ENCODE data around the gene DYNLT2. TPM values are rescaled to one million over a fixed set of nuclear protein-coding genes. Genes with fewer than 3 reads are reported as not detected.

The DYNLT2 gene
- total and polyA plus RNA-seq, 2 of the 13 experiments (the other 11 are each of a cell fraction or from before 2014, with no cell fraction given), result 2.1 to 4.3 TPM

DNA sequence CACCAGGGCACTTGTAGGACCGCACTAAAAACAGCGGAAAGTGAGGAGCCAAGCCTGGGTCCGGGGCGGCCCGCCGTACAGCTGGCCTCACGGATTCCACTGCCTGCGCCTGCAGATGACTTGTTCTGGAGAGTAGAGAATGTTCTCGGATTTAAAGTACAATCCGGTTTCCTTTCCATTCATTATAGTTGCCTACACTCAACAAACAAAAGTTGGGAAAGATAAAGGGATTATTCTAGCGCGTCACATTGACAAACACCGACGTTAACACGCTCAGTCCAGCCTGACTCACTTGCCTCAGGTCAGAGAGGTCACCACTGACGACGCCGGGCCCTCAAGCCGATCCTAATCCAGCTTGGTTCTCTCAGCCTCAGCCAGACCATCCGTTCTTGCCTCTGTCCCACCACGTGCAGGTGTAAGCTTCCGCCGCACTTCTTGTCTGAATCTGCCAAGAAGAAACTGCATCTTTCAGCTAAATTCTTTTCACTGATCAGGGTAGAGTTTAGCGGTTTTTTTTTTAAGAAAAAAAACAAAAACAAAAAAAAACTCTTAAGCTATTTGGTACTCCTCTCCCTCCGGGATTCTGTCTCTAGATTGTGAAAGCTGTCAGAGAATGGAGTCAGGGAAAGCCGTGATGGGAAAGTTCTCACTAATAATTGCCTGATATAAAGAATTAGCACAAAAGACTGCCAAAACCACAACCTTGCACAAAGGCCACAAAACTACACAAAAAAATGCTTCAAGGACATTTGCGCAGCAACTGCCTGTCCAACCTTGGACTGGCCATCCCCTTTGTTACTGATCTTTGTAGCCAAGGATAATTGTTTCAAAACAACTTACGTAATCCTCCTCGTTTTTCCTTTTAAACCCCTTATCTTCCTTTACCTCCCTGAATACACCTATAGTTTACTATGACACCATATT is 26.0 kb downstream of the DYNLT2 start (continued):
- TF ChIP-seq, protein P1, sequence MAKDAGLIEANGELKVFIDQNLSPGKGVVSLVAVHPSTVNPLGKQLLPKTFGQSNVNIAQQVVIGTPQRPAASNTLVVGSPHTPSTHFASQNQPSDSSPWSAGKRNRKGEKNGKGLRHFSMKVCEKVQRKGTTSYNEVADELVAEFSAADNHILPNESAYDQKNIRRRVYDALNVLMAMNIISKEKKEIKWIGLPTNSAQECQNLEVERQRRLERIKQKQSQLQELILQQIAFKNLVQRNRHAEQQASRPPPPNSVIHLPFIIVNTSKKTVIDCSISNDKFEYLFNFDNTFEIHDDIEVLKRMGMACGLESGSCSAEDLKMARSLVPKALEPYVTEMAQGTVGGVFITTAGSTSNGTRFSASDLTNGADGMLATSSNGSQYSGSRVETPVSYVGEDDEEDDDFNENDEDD (CRISPR knock-in tag; IDR thresholded peaks at IDR 0.05; ENCODE audit: borderline replicate concordance), result peak; percentile 50; the same call in 1 of the 2 replicates
- TF ChIP-seq IRX3 (CRISPR knock-in tag; IDR thresholded peaks at IDR 0.05; ENCODE audit: borderline replicate concordance, low read depth) (peak; percentile 21; the same call in 1 of the 2 replicates), ZNF337 (CRISPR knock-in tag; IDR thresholded peaks at IDR 0.05; ENCODE audit: borderline replicate concordance, low read depth) (0 out of 2 replicates have a peak, but pooled peaks have one; percentile 77), PHF5A (CRISPR knock-in tag; IDR thresholded peaks at IDR 0.05; ENCODE audit: low read depth, unreplicated experiment) (peak; percentile 57), CCAR2 (optimal IDR thresholded peaks at IDR 0.05; ENCODE audit: low read depth, low read length) (no peak), SRY (CRISPR knock-in tag; IDR thresholded peaks at IDR 0.05) (no peak; the same call in none of the 2 replicates), KLF16 (CRISPR knock-in tag; IDR thresholded peaks at IDR 0.05) (peak in 1 of 2 experiments; percentile 62; a peak in 2 of 4 replicates), HNRNPK (IDR thresholded peaks at IDR 0.05; ENCODE audit: low read depth, low read length, poor library complexity, severe bottlenecking) (no peak), ZFP62 (CRISPR knock-in tag; IDR thresholded peaks at IDR 0.05) (no peak), CAMTA2 (CRISPR knock-in tag; IDR thresholded peaks at IDR 0.05; ENCODE audit: borderline replicate concordance) (no peak), ZMAT3 (CRISPR knock-in tag; conservative IDR thresholded peaks at IDR 0.05) (no peak), DR1 (CRISPR knock-in tag; IDR thresholded peaks at IDR 0.05) (0 out of 2 replicates have a peak, but pooled peaks have one; percentile 74)
- TF ChIP-seq, protein P2, sequence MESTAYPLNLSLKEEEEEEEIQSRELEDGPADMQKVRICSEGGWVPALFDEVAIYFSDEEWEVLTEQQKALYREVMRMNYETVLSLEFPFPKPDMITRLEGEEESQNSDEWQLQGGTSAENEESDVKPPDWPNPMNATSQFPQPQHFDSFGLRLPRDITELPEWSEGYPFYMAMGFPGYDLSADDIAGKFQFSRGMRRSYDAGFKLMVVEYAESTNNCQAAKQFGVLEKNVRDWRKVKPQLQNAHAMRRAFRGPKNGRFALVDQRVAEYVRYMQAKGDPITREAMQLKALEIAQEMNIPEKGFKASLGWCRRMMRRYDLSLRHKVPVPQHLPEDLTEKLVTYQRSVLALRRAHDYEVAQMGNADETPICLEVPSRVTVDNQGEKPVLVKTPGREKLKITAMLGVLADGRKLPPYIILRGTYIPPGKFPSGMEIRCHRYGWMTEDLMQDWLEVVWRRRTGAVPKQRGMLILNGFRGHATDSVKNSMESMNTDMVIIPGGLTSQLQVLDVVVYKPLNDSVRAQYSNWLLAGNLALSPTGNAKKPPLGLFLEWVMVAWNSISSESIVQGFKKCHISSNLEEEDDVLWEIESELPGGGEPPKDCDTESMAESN (CRISPR knock-in tag; conservative IDR thresholded peaks at IDR 0.05), result peak; percentile 89
- TF ChIP-seq, protein P3, sequence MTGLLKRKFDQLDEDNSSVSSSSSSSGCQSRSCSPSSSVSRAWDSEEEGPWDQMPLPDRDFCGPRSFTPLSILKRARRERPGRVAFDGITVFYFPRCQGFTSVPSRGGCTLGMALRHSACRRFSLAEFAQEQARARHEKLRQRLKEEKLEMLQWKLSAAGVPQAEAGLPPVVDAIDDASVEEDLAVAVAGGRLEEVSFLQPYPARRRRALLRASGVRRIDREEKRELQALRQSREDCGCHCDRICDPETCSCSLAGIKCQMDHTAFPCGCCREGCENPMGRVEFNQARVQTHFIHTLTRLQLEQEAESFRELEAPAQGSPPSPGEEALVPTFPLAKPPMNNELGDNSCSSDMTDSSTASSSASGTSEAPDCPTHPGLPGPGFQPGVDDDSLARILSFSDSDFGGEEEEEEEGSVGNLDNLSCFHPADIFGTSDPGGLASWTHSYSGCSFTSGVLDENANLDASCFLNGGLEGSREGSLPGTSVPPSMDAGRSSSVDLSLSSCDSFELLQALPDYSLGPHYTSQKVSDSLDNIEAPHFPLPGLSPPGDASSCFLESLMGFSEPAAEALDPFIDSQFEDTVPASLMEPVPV (CRISPR knock-in tag; IDR thresholded peaks at IDR 0.05), result 0 out of 2 replicates have a peak, but pooled peaks have one; percentile 5
- TF ChIP-seq, protein P4, sequence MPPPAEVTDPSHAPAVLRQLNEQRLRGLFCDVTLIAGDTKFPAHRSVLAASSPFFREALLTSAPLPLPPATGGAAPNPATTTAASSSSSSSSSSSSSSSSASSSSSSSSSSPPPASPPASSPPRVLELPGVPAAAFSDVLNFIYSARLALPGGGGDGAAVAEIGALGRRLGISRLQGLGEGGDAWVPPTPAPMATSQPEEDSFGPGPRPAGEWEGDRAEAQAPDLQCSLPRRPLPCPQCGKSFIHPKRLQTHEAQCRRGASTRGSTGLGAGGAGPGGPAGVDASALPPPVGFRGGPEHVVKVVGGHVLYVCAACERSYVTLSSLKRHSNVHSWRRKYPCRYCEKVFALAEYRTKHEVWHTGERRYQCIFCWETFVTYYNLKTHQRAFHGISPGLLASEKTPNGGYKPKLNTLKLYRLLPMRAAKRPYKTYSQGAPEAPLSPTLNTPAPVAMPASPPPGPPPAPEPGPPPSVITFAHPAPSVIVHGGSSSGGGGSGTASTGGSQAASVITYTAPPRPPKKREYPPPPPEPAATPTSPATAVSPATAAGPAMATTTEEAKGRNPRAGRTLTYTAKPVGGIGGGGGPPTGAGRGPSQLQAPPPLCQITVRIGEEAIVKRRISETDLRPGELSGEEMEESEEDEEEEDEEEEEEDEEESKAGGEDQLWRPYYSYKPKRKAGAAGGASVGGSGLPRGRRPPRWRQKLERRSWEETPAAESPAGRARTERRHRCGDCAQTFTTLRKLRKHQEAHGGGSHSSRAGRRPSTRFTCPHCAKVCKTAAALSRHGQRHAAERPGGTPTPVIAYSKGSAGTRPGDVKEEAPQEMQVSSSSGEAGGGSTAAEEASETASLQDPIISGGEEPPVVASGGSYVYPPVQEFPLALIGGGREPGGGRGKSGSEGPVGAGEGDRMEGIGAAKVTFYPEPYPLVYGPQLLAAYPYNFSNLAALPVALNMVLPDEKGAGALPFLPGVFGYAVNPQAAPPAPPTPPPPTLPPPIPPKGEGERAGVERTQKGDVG (CRISPR knock-in tag; IDR thresholded peaks at IDR 0.05; ENCODE audit: borderline replicate concordance), result no peak; the same call in 1 of the 2 replicates

Measured in HepG2 (cell line).